Measurements from ENCODE around the gene DBF4B.

- TF ChIP-seq, protein P1, sequence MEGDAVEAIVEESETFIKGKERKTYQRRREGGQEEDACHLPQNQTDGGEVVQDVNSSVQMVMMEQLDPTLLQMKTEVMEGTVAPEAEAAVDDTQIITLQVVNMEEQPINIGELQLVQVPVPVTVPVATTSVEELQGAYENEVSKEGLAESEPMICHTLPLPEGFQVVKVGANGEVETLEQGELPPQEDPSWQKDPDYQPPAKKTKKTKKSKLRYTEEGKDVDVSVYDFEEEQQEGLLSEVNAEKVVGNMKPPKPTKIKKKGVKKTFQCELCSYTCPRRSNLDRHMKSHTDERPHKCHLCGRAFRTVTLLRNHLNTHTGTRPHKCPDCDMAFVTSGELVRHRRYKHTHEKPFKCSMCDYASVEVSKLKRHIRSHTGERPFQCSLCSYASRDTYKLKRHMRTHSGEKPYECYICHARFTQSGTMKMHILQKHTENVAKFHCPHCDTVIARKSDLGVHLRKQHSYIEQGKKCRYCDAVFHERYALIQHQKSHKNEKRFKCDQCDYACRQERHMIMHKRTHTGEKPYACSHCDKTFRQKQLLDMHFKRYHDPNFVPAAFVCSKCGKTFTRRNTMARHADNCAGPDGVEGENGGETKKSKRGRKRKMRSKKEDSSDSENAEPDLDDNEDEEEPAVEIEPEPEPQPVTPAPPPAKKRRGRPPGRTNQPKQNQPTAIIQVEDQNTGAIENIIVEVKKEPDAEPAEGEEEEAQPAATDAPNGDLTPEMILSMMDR (IDR thresholded peaks at IDR 0.05): no peak
- TF ChIP-seq POLR2A (IDR thresholded peaks at IDR 0.05) (no peak), POLR2AphosphoS5 (IDR thresholded peaks at IDR 0.05) (no peak)
Observed at GRCh38 chr17:44707755-44708400, 587 bp upstream of the DBF4B start.
